HepG2 (cell line): ENCODE data around the gene GRAMD1A. TPM values are rescaled to one million over a fixed set of nuclear protein-coding genes. Genes with fewer than 3 reads are reported as not detected.
A peak's percentile ranks its signal among the peaks of the same experiment; 100 is the strongest.

ENCODE experiments used
- ARID3A ChIP-seq: IDR thresholded peaks from 2 replicates; pipeline ENCODE4 v1.6.1; 2012; ENCODE audit warnings: low read depth, low read length, improper control_type of control experiment
- BRCA1 ChIP-seq: sonication (generic); formaldehyde crosslinking; IDR thresholded peaks from 2 replicates; pipeline ENCODE4 v1.4.0; 2020; ENCODE audit warnings: missing genetic modification reagents
- CHCHD3 ChIP-seq: sonication (generic); formaldehyde crosslinking; IDR thresholded peaks from 2 replicates; pipeline ENCODE4 v1.8.0; 2022; ENCODE audit warnings: mild to moderate bottlenecking, missing genetic modification reagents, moderate library complexity
- CHD2 ChIP-seq: IDR thresholded peaks from 2 replicates; pipeline ENCODE4 v1.6.1; 2011; ENCODE audit warnings: low read depth, low read length, improper control_type of control experiment
- FOXO1 ChIP-seq: sonication (generic); formaldehyde crosslinking; IDR thresholded peaks from 2 replicates; pipeline ENCODE4 v1.4.0; 2020; ENCODE audit warnings: missing genetic modification reagents
- HNF1A ChIP-seq, 2 experiments: sonication (generic) in 1 of 2; formaldehyde crosslinking in 1 of 2; IDR thresholded peaks; 2 replicates each; pipeline versions ENCODE4 v1.4.0 to v1.6.1; 2016 to 2020; ENCODE audit warnings: borderline replicate concordance in 1 of 2, low read depth in 1 of 2, mild to moderate bottlenecking in 1 of 2, missing genetic modification reagents in 1 of 2
- KDM1A ChIP-seq: IDR thresholded peaks from 2 replicates; pipeline ENCODE4 v1.6.1; 2016; ENCODE audit warnings: missing compliant biosample characterization
- KDM2A ChIP-seq: sonication (generic); formaldehyde crosslinking; IDR thresholded peaks from 2 replicates; pipeline ENCODE4 v1.4.0; 2020; ENCODE audit warnings: low read depth, missing genetic modification reagents, borderline replicate concordance
- PRDM10 ChIP-seq: sonication (generic); formaldehyde crosslinking; IDR thresholded peaks from 2 replicates; pipeline ENCODE4 v1.4.0; 2020; ENCODE audit warnings: low read depth, missing genetic modification reagents
- SIN3A ChIP-seq: IDR thresholded peaks from 2 replicates; pipeline ENCODE4 v1.6.1; 2011; ENCODE audit warnings: low read depth, mild to moderate bottlenecking, control low read depth, low read length, borderline replicate concordance
- ZBTB2 ChIP-seq: sonication (generic); formaldehyde crosslinking; IDR thresholded peaks from 2 replicates; pipeline ENCODE4 v1.8.0; 2022; ENCODE audit warnings: low read depth, missing genetic modification reagents
- ZBTB25 ChIP-seq: IDR thresholded peaks from 2 replicates; pipeline ENCODE4 v1.6.1; 2018; ENCODE audit warnings: missing genetic modification reagents
- ZFP90 ChIP-seq: sonication (generic); formaldehyde crosslinking; IDR thresholded peaks from 2 replicates; pipeline ENCODE4 v1.8.0; 2022; ENCODE audit warnings: missing genetic modification reagents, mild to moderate bottlenecking, inconsistent platforms, borderline replicate concordance
- ZNF138 ChIP-seq: sonication (generic); formaldehyde crosslinking; IDR thresholded peaks from 2 replicates; pipeline ENCODE4 v1.5.0; 2020; ENCODE audit warnings: mild to moderate bottlenecking, low read depth, missing genetic modification reagents
- ZNF556 ChIP-seq: sonication (generic); formaldehyde crosslinking; IDR thresholded peaks from 2 replicates; pipeline ENCODE4 v1.4.0; 2020; ENCODE audit warnings: mild to moderate bottlenecking, missing genetic modification reagents, borderline replicate concordance
- polyA plus RNA-seq, 8 experiments: library from polyadenylated mRNA; depleted of rRNA in 3 of 8; stranded (reverse) in 7 of 8; unstranded in 1 of 8; fragments of >200 nt; fragmentation: Illumina TruSeq in 4 of 8; extraction: Trizol in 4 of 8; gene quantifications; 2 replicates each; pipeline versions ENCODE4 v1.2.1 to v1.2.3, GENCODE V29; 2011 to 2016; ENCODE audit warnings: low read depth in 4 of 8, missing spikeins in 1 of 8, mixed read lengths in 1 of 8; ENCODE audit not compliant: insufficient read depth in 1 of 8
- total RNA-seq, 5 experiments: library from RNA; depleted of rRNA; stranded (reverse); fragments of >200 nt; fragmentation: Illumina TruSeq; extraction: Trizol; gene quantifications; 2 replicates each; pipeline ENCODE4 v1.2.3, GENCODE V29; 2016; ENCODE audit warnings: low read depth in 1 of 5

Gene GRAMD1A
- total and polyA plus RNA-seq, 2 of the 13 experiments (the other 11 are each of a cell fraction or from before 2014, with no cell fraction given), result 14.7 to 181 TPM

GRCh38 chr19:35042056-35042730, 42.1 kb downstream of the GRAMD1A start (continued):
- TF ChIP-seq HNF1A (IDR thresholded peaks at IDR 0.05; ENCODE audit: low read depth), result peak; percentile 89
- TF ChIP-seq HNF1A (CRISPR knock-in tag; IDR thresholded peaks at IDR 0.05; ENCODE audit: borderline replicate concordance), result peak; percentile 88
- peak; percentile 32; the same call in 1 of the 2 replicates for TF ChIP-seq FOXO1 (CRISPR knock-in tag)
- TF ChIP-seq ZBTB25 (CRISPR knock-in tag), result no peak
- no peak for TF ChIP-seq ZNF556 (CRISPR knock-in tag)
- peak; percentile 12; the same call in 1 of the 2 replicates for TF ChIP-seq SIN3A
- no peak for TF ChIP-seq KDM1A (CRISPR knock-in tag)
- TF ChIP-seq PRDM10 (CRISPR knock-in tag), result no peak
- TF ChIP-seq ZFP90 (CRISPR knock-in tag), result 0 out of 2 replicates have a peak, but pooled peaks have one; percentile 75
- 0 out of 2 replicates have a peak, but pooled peaks have one; percentile 43 for TF ChIP-seq ZNF138 (CRISPR knock-in tag)
- no peak for TF ChIP-seq KDM2A
- TF ChIP-seq CHCHD3 (CRISPR knock-in tag), result no peak
- no peak for TF ChIP-seq ZBTB2 (CRISPR knock-in tag)
- TF ChIP-seq CHD2, result no peak; the same call in 1 of the 2 replicates
- TF ChIP-seq BRCA1 (CRISPR knock-in tag), result no peak
- no peak for TF ChIP-seq ARID3A
